OCI-LY7 (cell line): ENCODE measurements around the gene GREM1. TPM values are rescaled to one million over a fixed set of nuclear protein-coding genes. Genes with fewer than 3 reads are reported as not detected.

Source experiments
- BruUV-seq: library from RNA; stranded (reverse); fragments of 400-500 nt; replicated peaks from 2 replicates; lab custom pipeline; 2021; lab: Mats Ljungman, UMichigan
- CTCF ChIA-PET: fragments of 300-600 bp; sonication (Branson Sonifier 250); formaldehyde crosslinking; loops from one replicate; lab custom pipeline; 2022; ENCODE audit warnings: antibody characterized with exemption; ENCODE audit not compliant: unreplicated experiment; lab: Charles Lee
- POLR2A ChIA-PET: fragments of 300-600 bp; sonication (Branson Sonifier 250); formaldehyde crosslinking; loops from one replicate; lab custom pipeline; 2022; ENCODE audit warnings: antibody characterized with exemption; lab: Charles Lee
- DNase-seq: peaks from one replicate; pipeline ENCODE4 v3.0.0-alpha.2; 2015; ENCODE audit warnings: low spot score
- H2AFZ ChIP-seq: fragments of 200-600 bp; sonication (generic), shearing (Covaris generic); 2 replicates; pipeline ENCODE4 v1.6.1; 2014; ENCODE audit warnings: mild to moderate bottlenecking, antibody characterized with exemption, low read length, moderate library complexity
- H3K27ac ChIP-seq: fragments of 200-600 bp; sonication (generic); 2 replicates; pipeline ENCODE4 v1.5.1; 2014; ENCODE audit warnings: mixed run types, low read depth, mild to moderate bottlenecking, moderate library complexity, low read length, inconsistent platforms; ENCODE audit not compliant: poor library complexity, severe bottlenecking
- H3K36me3 ChIP-seq: fragments of 200-600 bp; sonication (generic); 2 replicates; pipeline ENCODE4 v1.6.1; 2014; ENCODE audit warnings: mild to moderate bottlenecking, antibody characterized with exemption, low read length, moderate library complexity, mixed read lengths; ENCODE audit not compliant: insufficient read depth
- H3K4me1 ChIP-seq: fragments of 200-600 bp; sonication (generic); 2 replicates; pipeline ENCODE4 v1.5.1; 2014; ENCODE audit warnings: mild to moderate bottlenecking, low read length; ENCODE audit not compliant: insufficient read depth, poor library complexity, severe bottlenecking
- H3K4me2 ChIP-seq: fragments of 200-600 bp; sonication (generic); 2 replicates; pipeline ENCODE4 v1.6.1; 2014; ENCODE audit warnings: mild to moderate bottlenecking, low read length
- H3K4me3 ChIP-seq: fragments of 200-600 bp; sonication (generic); 2 replicates; pipeline ENCODE4 v1.5.1; 2014; ENCODE audit warnings: mild to moderate bottlenecking, low read depth, low read length; ENCODE audit not compliant: poor library complexity, severe bottlenecking
- H3K79me2 ChIP-seq: fragments of 200-600 bp; sonication (generic); 2 replicates; pipeline ENCODE4 v1.6.1; 2016; ENCODE audit warnings: low read depth, mild to moderate bottlenecking, low read length, moderate library complexity, mixed read lengths; ENCODE audit not compliant: insufficient read depth
- H3K9me2 ChIP-seq: fragments of 200-600 bp; sonication (generic); 2 replicates; pipeline ENCODE4 v1.6.1; 2016; ENCODE audit warnings: mild to moderate bottlenecking, low read length, mixed read lengths; ENCODE audit not compliant: insufficient read depth
- H3K9me3 ChIP-seq: fragments of 200-600 bp; sonication (generic); 2 replicates; pipeline ENCODE4 v1.6.1; 2014; ENCODE audit warnings: mild to moderate bottlenecking, mixed run types, low read length, mixed read lengths
- H4K20me1 ChIP-seq: fragments of 200-600 bp; sonication (generic); 2 replicates; pipeline ENCODE4 v1.6.1; 2014; ENCODE audit warnings: mild to moderate bottlenecking, antibody characterized with exemption, low read length, moderate library complexity, mixed read lengths; ENCODE audit not compliant: insufficient read depth
- EZH2phosphoT487 ChIP-seq: fragments of 200-600 bp; sonication (generic); IDR thresholded peaks from 2 replicates; pipeline ENCODE4 v1.6.1; 2018; ENCODE audit warnings: low read depth, borderline replicate concordance, mild to moderate bottlenecking, mixed run types, antibody characterized with exemption, low read length, moderate library complexity, mixed read lengths
- intact Hi-C: fragments of 100-400 bp; cut with micrococcal nuclease; formaldehyde crosslinking; loops from one replicate; pipeline ENCODE4 v1.10.0; 2022; ENCODE audit not compliant: unreplicated experiment
- total RNA-seq, 2 experiments: library from RNA; depleted of rRNA in 1 of 2; stranded (reverse); fragments of >200 nt in 1 of 2; shearing (Covaris generic) in 1 of 2; gene quantifications; 2 replicates each; pipeline ENCODE4 v1.2.3, GENCODE V29; 2014 to 2022
- TF ChIP-seq, protein P1 (sequence below): fragments of 200-600 bp; sonication (generic); conservative IDR thresholded peaks from 2 replicates; pipeline ENCODE4 v1.5.1; 2014; ENCODE audit warnings: mild to moderate bottlenecking, antibody characterized with exemption, low read length, moderate library complexity, mixed read lengths

Gene GREM1
- total RNA-seq, 2 experiments from 2014 or later: not detected

DNA sequence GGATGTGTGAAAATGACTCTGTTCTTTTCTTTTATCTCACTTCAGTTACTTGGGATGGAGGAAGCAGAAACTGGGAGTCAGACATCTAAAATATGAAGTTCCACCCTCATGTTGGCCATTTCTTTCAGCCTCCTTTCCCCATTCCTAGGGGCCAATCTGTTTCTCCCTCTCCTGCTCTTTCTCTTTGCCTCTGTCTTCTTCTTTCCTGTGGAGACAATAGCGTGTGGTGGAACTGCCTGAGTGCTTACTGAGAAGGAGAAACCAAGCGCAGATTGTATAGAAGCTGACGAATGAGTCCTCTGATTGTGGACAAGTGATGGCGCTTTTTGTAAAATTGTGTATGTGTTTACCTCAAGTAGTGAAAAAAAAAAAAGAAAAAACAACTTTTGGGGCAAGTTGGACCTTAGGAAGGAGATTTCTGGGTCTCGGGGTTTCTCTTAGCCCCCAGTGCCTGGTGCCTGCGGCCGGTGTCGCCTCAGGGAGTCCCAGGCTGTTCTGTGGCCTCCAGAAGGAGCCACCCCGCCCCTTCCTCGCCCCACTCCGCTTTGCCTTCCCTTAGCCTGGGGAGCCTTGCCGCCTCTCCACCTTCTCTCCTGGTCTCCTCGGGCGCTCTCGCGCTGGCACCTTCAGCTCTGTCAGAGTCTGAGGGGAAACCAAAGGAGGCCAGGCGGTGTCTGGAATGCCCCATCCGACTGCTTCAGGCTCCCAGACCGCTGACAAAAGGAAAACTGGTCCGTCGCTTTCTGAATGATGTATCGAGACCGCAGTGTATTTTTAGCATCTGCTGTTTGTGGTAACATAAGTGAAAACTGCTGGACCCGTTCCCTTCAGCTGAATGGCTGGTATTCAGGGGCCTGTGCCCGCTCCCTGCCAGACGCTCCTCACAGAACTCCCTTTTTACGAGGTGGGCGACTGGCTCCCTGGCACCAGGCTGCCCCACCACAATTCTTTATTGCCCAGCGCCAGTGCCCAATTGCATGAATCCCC, 46.2 kb upstream of the GREM1 start:
- DNase-seq: no peak
- H3K9me2 ChIP-seq: no peaks in the 10 kb centered on the region
- BruUV-seq: no TSS peak
- peaks cover 10% of the 10 kb centered on the region; the same call in 1 of the 2 replicates for H3K36me3 ChIP-seq
- no peak overlapping the region for H3K4me2 ChIP-seq
- H3K27ac ChIP-seq: no peak overlapping the region
- no peak overlapping the region for H3K4me3 ChIP-seq
- CTCF ChIA-PET: no interaction called here
- H3K9me3 ChIP-seq: no peaks in the 10 kb centered on the region
- no peaks in the 10 kb centered on the region for H4K20me1 ChIP-seq
- no peak for TF ChIP-seq EZH2phosphoT487
- TF ChIP-seq, protein P1, sequence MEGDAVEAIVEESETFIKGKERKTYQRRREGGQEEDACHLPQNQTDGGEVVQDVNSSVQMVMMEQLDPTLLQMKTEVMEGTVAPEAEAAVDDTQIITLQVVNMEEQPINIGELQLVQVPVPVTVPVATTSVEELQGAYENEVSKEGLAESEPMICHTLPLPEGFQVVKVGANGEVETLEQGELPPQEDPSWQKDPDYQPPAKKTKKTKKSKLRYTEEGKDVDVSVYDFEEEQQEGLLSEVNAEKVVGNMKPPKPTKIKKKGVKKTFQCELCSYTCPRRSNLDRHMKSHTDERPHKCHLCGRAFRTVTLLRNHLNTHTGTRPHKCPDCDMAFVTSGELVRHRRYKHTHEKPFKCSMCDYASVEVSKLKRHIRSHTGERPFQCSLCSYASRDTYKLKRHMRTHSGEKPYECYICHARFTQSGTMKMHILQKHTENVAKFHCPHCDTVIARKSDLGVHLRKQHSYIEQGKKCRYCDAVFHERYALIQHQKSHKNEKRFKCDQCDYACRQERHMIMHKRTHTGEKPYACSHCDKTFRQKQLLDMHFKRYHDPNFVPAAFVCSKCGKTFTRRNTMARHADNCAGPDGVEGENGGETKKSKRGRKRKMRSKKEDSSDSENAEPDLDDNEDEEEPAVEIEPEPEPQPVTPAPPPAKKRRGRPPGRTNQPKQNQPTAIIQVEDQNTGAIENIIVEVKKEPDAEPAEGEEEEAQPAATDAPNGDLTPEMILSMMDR: no peak
- no peak overlapping the region for H2AFZ ChIP-seq
- no peaks in the 10 kb centered on the region for H3K4me1 ChIP-seq
- intact Hi-C loops: no loop called here
- POLR2A ChIA-PET: no interaction called here
- H3K79me2 ChIP-seq: no peaks in the 10 kb centered on the region

DNA sequence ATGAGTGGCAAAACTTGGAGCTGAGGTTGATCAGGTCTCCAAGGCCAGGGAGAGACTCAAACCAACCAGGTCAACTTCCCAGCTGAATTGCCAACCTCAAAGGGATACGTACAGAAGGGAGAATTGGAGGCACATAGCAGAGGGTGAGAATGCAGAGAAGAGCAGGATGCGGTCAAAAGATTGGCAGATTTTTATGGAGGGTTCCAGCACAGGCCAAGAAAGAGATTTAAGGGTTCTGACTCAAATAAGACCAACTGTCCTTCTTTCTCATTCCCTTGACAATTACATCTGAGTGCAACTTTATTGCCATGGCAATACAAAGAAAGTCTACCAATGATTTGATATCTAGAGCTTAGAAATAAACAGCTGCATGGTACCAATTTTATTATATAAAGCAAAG, 43.1 kb upstream of the GREM1 start:
- Histone ChIP-seq H3K4me2 (no peak overlapping the region), H3K9me2 (no peaks in the 10 kb centered on the region), H3K36me3 (no peaks in the 10 kb centered on the region), H3K4me3 (no peak overlapping the region), H3K4me1 (no peaks in the 10 kb centered on the region), H4K20me1 (no peaks in the 10 kb centered on the region), H2AFZ (no peak overlapping the region), H3K27ac (no peak overlapping the region), H3K79me2 (no peaks in the 10 kb centered on the region), H3K9me3 (no peaks in the 10 kb centered on the region)
- CTCF ChIA-PET: interaction anchor here (0.8 kb wide), 1 partner anchor 12 kb away, joined by 3 read pairs; no protein-coding TSS in a partner anchor
- POLR2A ChIA-PET: no interaction called here
- no peak for DNase-seq
- intact Hi-C loops: no loop called here
- no TSS peak for BruUV-seq
- TF ChIP-seq, protein P1: no peak
- no peak for TF ChIP-seq EZH2phosphoT487

GRCh38 chr15:32675466-32675865, 42.3 kb upstream of the GREM1 start:
- Histone ChIP-seq H3K27ac (no peak overlapping the region), H3K79me2 (no peaks in the 10 kb centered on the region), H2AFZ (no peak overlapping the region), H3K4me3 (no peak overlapping the region), H4K20me1 (no peaks in the 10 kb centered on the region), H3K9me2 (no peaks in the 10 kb centered on the region), H3K4me1 (no peaks in the 10 kb centered on the region), H3K9me3 (no peaks in the 10 kb centered on the region), H3K36me3 (no peaks in the 10 kb centered on the region), H3K4me2 (no peak overlapping the region)
- POLR2A ChIA-PET: no interaction called here
- TF ChIP-seq, protein P1: no peak
- no peak for TF ChIP-seq EZH2phosphoT487
- intact Hi-C loops: no loop called here
- CTCF ChIA-PET: interaction anchor here (0.8 kb wide), 1 partner anchor 13 kb away, joined by 3 read pairs; no protein-coding TSS in a partner anchor
- no peak for DNase-seq
- BruUV-seq: no TSS peak
